ENCODE measurements around the gene ERBB2.
"Not testable (repeated sequence)": the region's sequence is repeated elsewhere in the genome, so short reads cannot be mapped to it uniquely, and the experiment has no call there.

The ERBB2 gene

GRCh38 chr17:39703913-39704312, 4.0 kb downstream of the ERBB2 start:
- DNase-seq (ENCODE audit: low read depth in 2 of 2), result no peak

GRCh38 chr17:39704821-39705551, 5.1 kb downstream of the ERBB2 start:
- no peak for DNase-seq (ENCODE audit: low read depth in 2 of 2)

DNA sequence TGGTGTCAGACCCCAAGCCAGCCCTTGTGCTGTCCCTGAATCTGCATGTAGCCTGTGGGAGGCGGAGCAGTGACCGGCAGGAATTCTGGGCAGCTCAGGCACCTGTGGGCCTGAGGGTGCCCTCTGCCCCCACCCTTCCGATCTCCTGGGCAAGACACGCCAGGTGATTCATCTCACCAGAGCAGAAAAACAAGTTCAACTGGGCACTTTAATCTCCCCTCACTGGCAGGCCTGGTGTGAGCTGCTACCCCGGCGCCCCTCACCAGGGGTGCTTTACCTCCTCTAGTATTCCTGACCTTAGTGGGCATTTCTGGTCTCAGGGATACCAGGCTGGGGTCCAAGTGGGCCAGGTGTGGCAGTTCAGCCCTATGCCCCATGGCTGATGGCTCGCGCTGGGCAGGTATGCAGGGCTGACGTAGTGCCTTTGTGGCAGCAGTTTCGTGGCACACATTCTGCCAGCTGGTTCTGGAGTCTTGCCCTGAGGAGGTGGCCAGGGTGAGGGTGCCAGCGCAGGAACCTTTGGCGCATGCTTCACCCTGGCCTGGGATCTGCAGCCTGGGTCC, 6.0 kb downstream of the ERBB2 start:
- DNase-seq (ENCODE audit: low read depth in 2 of 2), result no peak

GRCh38 chr17:39706383-39706782, 6.5 kb downstream of the ERBB2 start:
- no peak for DNase-seq (ENCODE audit: low read depth in 2 of 2)

GRCh38 chr17:39706921-39707337, 7.1 kb downstream of the ERBB2 start:
- DNase-seq (ENCODE audit: low read depth in 2 of 2), result no peak

GRCh38 chr17:39709319-39709997, 9.6 kb downstream of the ERBB2 start:
- no peak for DNase-seq (ENCODE audit: low read depth in 2 of 2)

DNA sequence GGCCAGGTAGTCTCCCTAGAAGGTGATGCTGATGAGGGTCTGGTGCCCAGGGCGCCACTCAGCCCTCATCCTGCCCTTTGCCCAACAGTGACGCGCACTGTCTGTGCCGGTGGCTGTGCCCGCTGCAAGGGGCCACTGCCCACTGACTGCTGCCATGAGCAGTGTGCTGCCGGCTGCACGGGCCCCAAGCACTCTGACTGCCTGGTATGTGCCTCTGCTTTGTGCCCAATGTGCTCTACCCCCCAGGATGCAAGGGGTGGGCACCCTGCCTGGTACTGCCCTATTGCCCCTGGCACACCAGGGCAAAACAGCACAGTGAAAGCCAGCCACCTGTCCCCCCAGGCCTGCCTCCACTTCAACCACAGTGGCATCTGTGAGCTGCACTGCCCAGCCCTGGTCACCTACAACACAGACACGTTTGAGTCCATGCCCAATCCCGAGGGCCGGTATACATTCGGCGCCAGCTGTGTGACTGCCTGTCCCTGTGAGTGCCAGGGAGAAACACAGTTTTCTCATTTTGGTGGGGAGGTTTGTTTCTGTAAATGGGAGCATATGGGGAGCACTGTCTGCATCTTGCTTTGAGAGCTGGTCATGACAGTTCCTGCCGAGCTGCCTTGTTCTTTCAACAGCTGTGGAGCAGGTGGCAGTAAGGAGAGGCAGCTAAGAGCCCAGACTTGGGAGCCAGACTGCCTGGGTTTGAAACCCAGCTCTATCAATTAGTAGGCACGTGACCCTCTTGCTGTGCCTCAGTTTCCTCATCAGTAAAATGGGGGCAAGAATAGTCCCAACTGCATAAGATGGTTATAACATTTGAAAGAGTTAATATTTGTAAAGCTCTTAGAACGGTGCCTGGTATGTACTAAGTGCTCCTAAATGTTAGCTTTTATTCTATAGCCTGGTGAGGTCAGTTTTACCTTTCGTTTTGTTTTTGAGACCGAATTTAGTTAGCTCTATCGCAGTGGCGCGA, 10.4 kb downstream of the ERBB2 start:
- no peak for DNase-seq (ENCODE audit: low read depth in 2 of 2)

DNA sequence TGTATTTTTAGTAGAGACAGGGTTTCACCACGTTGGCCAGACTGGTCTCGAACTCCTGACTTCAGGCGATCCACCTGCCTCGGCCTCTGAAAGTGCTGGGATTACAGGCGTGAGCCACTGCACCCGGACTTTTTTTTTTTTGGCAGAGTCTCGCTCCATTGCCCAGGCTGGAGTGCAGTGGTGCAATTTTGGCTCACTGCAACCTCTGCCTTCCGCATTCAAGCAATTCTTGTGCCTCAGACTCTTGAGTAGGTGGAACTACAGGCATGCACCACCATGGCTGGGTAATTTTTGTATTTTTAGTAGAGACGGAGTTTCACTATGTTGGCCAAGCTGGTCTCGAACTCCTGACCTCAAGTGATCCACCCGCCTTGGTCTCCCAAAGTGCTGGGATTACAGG, 11.2 kb downstream of the ERBB2 start:
- DNase-seq (ENCODE audit: low read depth in 2 of 2), result not testable (repeated sequence)

DNA sequence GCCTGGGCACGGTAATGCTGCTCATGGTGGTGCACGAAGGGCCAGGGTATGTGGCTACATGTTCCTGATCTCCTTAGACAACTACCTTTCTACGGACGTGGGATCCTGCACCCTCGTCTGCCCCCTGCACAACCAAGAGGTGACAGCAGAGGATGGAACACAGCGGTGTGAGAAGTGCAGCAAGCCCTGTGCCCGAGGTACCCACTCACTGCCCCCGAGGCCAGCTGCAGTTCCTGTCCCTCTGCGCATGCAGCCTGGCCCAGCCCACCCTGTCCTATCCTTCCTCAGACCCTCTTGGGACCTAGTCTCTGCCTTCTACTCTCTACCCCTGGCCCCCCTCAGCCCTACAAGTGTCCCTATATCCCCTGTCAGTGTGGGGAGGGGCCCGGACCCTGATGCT, 12.0 kb downstream of the ERBB2 start:
- no peak for DNase-seq (ENCODE audit: low read depth in 2 of 2)

- DNase-seq (ENCODE audit: low read depth in 2 of 2), result no peak
Measured at GRCh38 chr17:39714234-39714633, 14.4 kb downstream of the ERBB2 start.

DNA sequence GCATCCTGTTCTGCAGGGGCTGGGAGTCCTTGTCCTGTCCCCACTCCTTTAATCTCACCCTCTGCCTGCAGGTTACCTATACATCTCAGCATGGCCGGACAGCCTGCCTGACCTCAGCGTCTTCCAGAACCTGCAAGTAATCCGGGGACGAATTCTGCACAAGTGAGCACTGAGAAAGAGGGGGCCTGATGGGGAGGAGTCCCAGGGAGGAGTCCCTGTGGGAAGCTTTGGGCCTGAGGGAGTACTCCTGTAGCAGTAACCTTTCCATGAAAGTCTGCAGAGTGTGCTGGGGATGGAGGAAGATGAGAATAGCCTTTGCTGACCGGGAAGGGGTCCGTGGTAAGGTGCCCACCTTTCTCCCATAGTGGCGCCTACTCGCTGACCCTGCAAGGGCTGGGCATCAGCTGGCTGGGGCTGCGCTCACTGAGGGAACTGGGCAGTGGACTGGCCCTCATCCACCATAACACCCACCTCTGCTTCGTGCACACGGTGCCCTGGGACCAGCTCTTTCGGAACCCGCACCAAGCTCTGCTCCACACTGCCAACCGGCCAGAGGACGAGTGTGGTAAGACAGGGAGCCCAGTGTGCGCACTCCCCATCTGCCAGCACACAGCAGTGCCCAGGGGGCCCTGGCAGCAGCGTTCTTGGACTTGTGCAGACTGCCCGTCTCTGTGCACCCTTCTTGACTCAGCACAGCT, 15.7 kb downstream of the ERBB2 start:
- DNase-seq (ENCODE audit: low read depth in 2 of 2), result no peak

DNA sequence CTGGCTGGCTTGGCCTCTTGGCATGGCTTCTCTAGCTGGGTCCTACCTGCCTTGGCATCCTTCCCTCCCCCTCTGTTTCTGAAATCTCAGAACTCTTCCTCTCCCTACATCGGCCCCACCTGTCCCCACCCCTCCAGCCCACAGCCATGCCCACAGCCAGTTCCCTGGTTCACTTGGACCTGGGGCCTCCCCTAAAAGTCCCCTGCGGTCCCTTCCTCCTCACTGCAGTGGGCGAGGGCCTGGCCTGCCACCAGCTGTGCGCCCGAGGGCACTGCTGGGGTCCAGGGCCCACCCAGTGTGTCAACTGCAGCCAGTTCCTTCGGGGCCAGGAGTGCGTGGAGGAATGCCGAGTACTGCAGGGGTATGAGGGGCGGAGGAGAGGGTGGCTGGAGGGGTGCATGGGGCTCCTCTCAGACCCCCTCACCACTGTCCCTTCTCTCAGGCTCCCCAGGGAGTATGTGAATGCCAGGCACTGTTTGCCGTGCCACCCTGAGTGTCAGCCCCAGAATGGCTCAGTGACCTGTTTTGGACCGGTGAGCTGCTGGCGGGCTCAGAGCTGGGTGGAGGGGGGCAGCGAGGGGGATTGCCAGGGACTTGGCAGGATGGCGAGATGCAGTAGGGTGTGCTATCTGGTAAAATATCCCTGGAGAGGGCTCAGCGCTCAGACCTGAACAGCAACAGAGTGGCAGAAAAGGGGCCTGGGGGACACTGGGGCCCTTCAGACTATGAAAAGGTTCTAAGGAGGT, 16.4 kb downstream of the ERBB2 start:
- DNase-seq (ENCODE audit: low read depth in 2 of 2), result no peak

GRCh38 chr17:39716879-39717536, 17.1 kb downstream of the ERBB2 start:
- no peak for DNase-seq (ENCODE audit: low read depth in 2 of 2)

- no peak for DNase-seq (ENCODE audit: low read depth in 2 of 2)
Measured at GRCh38 chr17:39717660-39718059, 17.8 kb downstream of the ERBB2 start.

- DNase-seq (ENCODE audit: low read depth in 2 of 2), result no peak
Measured at GRCh38 chr17:39719563-39720355, 19.9 kb downstream of the ERBB2 start.

DNA sequence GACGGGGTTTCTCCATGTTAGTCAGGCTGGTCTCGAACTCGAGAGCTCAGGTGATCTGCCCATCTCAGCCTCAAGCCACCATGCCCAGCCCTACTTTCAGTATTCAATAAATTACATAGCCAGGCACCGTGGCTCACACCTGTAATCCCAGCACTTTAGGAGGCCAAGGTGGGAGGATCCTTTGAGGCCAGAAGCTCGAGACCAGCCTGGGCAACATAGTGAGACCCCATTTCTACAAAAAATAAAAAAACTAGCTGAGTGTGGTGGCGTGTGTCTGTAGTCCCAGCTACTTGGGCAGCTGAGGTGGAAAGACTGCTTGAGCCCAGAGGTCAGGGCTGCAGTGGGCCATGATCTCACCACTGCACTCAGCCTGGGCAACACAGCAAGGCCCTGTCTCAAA, 22.2 kb downstream of the ERBB2 start:
- DNase-seq (ENCODE audit: low read depth in 2 of 2), result no peak

GRCh38 chr17:39722965-39723848, 23.3 kb downstream of the ERBB2 start:
- no peak for DNase-seq (ENCODE audit: low read depth in 2 of 2)

DNA sequence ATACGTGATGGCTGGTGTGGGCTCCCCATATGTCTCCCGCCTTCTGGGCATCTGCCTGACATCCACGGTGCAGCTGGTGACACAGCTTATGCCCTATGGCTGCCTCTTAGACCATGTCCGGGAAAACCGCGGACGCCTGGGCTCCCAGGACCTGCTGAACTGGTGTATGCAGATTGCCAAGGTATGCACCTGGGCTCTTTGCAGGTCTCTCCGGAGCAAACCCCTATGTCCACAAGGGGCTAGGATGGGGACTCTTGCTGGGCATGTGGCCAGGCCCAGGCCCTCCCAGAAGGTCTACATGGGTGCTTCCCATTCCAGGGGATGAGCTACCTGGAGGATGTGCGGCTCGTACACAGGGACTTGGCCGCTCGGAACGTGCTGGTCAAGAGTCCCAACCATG, 24.9 kb downstream of the ERBB2 start:
- DNase-seq (ENCODE audit: low read depth in 2 of 2), result no peak

Measured in activated CD8-positive, alpha-beta memory T cell treated with anti-CD3 and anti-CD28 coated beads for 4 hours (primary cell).